WTC11 (cell line): ENCODE measurements around the gene ZNF608. TPM values are rescaled to one million over a fixed set of nuclear protein-coding genes. Genes with fewer than 3 reads are reported as not detected.

Source experiments
- ATAC-seq: fragments of 200-7000 bp; cut with Tn5 transposase; 2 replicates; pipeline ENCODE4 v1.10.0; 2021; ENCODE audit warnings: mild to moderate bottlenecking, moderate library complexity
- CTCF ChIA-PET: fragments of 300-600 bp; sonication (Branson Sonifier 250); formaldehyde crosslinking; loops from one replicate; lab custom pipeline; 2021; ENCODE audit warnings: antibody characterized with exemption; lab: Charles Lee
- POLR2A ChIA-PET: fragments of 350-600 bp; sonication (Branson Sonifier 250); formaldehyde crosslinking; loops from one replicate; lab custom pipeline; 2021; ENCODE audit warnings: antibody characterized with exemption; lab: Charles Lee
- DNase-seq: peaks from one replicate; pipeline ENCODE4 v3.0.0; 2021; ENCODE audit warnings: low spot score
- H3K27ac Mint-ChIP-seq: 2 replicates; pipeline ENCODE4 v1.8.0; 2021; ENCODE audit warnings: mixed read lengths
- H3K27me3 Mint-ChIP-seq: 2 replicates; pipeline ENCODE4 v1.8.0; 2021; ENCODE audit warnings: low read depth, mild to moderate bottlenecking, moderate library complexity, mixed read lengths
- H3K36me3 Mint-ChIP-seq: 2 replicates; pipeline ENCODE4 v1.8.0; 2021; ENCODE audit warnings: mixed read lengths
- H3K4me1 Mint-ChIP-seq: 2 replicates; pipeline ENCODE4 v1.8.0; 2022; ENCODE audit warnings: mixed read lengths
- H3K4me3 Mint-ChIP-seq: 2 replicates; pipeline ENCODE4 v1.8.0; 2021; ENCODE audit warnings: mild to moderate bottlenecking, moderate library complexity, mixed read lengths
- H3K9me3 Mint-ChIP-seq: 2 replicates; pipeline ENCODE4 v1.8.0; 2021; ENCODE audit warnings: mixed read lengths
- GABPB1 ChIP-seq: sonication (generic); formaldehyde crosslinking; IDR thresholded peaks from 2 replicates; pipeline ENCODE4 v1.8.1; 2023; ENCODE audit warnings: mild to moderate bottlenecking, missing genetic modification reagents
- GRHL2 ChIP-seq: fragments of 250-450 bp; sonication (Bioruptor Pico); IDR thresholded peaks from 2 replicates; pipeline ENCODE4 v1.8.0; 2022; ENCODE audit warnings: mild to moderate bottlenecking, moderate library complexity; ENCODE audit not compliant: insufficient replicate concordance, severe bottlenecking
- JAZF1 ChIP-seq: fragments of 250-450 bp; sonication (Bioruptor Pico); IDR thresholded peaks from 2 replicates; pipeline ENCODE4 v1.9.0; 2021; ENCODE audit warnings: moderate library complexity, mild to moderate bottlenecking, inconsistent platforms
- NFE2L1 ChIP-seq: sonication (generic); formaldehyde crosslinking; IDR thresholded peaks from 2 replicates; pipeline ENCODE4 v1.8.1; 2023; ENCODE audit warnings: missing genetic modification reagents
- RELA ChIP-seq: sonication (generic); formaldehyde crosslinking; IDR thresholded peaks from 2 replicates; pipeline ENCODE4 v1.8.1; 2022; ENCODE audit warnings: missing genetic modification reagents, mild to moderate bottlenecking, borderline replicate concordance
- SMAD4 ChIP-seq: sonication (generic); formaldehyde crosslinking; IDR thresholded peaks from 2 replicates; pipeline ENCODE4 v1.8.0; 2022; ENCODE audit warnings: mild to moderate bottlenecking, missing genetic modification reagents
- SOX15 ChIP-seq: fragments of 250-450 bp; sonication (Bioruptor Pico); IDR thresholded peaks from 2 replicates; pipeline ENCODE4 v1.9.0; 2021; ENCODE audit warnings: mild to moderate bottlenecking
- TEAD4 ChIP-seq: sonication (generic); formaldehyde crosslinking; IDR thresholded peaks from 2 replicates; pipeline ENCODE4 v1.8.0; 2022; ENCODE audit warnings: mild to moderate bottlenecking, missing genetic modification reagents
- ZNF219 ChIP-seq: sonication (generic); formaldehyde crosslinking; IDR thresholded peaks from 2 replicates; pipeline ENCODE4 v1.8.0; 2023; ENCODE audit warnings: missing genetic modification reagents, mild to moderate bottlenecking, borderline replicate concordance
- total RNA-seq: library from RNA; stranded (reverse); gene quantifications from 3 replicates; pipeline ENCODE4 v1.2.3, GENCODE V29; 2021
- TF ChIP-seq, protein P1 (sequence below): sonication (generic); formaldehyde crosslinking; conservative IDR thresholded peaks from 2 replicates; pipeline ENCODE4 v1.8.1; 2023; ENCODE audit warnings: mild to moderate bottlenecking, low read depth, missing genetic modification reagents, moderate library complexity
- TF ChIP-seq, protein P2 (sequence below): sonication (generic); formaldehyde crosslinking; IDR thresholded peaks from 2 replicates; pipeline ENCODE4 v1.8.0; 2022; ENCODE audit warnings: mild to moderate bottlenecking, missing genetic modification reagents
- TF ChIP-seq, protein P3 (sequence below): sonication (generic); formaldehyde crosslinking; IDR thresholded peaks from 2 replicates; pipeline ENCODE4 v1.8.1; 2023; ENCODE audit warnings: mild to moderate bottlenecking, moderate library complexity, missing genetic modification reagents
- TF ChIP-seq, protein P4 (sequence below): sonication (generic); formaldehyde crosslinking; IDR thresholded peaks from 2 replicates; pipeline ENCODE4 v1.8.1; 2023; ENCODE audit warnings: mild to moderate bottlenecking, missing genetic modification reagents, moderate library complexity
- TF ChIP-seq, protein P5 (sequence below): sonication (generic); formaldehyde crosslinking; IDR thresholded peaks from 2 replicates; pipeline ENCODE4 v1.8.1; 2023; ENCODE audit warnings: mild to moderate bottlenecking, missing genetic modification reagents
- TF ChIP-seq, protein P6 (sequence below): sonication (generic); formaldehyde crosslinking; IDR thresholded peaks from 2 replicates; pipeline ENCODE4 v1.8.0; 2022; ENCODE audit warnings: mild to moderate bottlenecking, missing genetic modification reagents
- TF ChIP-seq, protein P7 (sequence below): sonication (generic); formaldehyde crosslinking; IDR thresholded peaks from 2 replicates; pipeline ENCODE4 v1.8.1; 2022; ENCODE audit warnings: low read depth, mild to moderate bottlenecking, moderate library complexity, missing genetic modification reagents, borderline replicate concordance
- TF ChIP-seq, protein P8 (sequence below): sonication (generic); formaldehyde crosslinking; IDR thresholded peaks from 2 replicates; pipeline ENCODE4 v1.8.1; 2023; ENCODE audit warnings: mild to moderate bottlenecking, missing genetic modification reagents

The ZNF608 gene
- total RNA-seq, 1 experiment from 2014 or later = 40.6 TPM

DNA sequence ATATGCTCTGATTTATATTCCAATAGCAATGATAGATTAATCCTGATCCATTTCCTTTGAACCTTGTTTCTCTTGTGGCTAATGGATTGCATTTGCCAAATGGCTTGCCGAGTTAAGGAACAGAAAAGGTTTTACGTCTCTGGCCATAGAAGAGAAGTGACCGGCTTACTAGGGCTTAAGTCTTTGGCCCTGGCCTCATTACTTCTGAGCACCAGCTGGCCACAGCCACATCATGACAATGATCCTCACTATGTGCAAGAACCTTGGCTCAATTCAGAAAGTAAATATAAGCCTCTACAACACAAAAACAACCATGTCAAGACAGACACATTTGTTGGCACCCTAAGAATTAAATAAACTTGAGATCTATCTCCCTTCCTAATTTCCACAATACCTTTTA, 46.1 kb downstream of the ZNF608 start:
- Mint-ChIP-seq H3K9me3 (no peaks in the 10 kb centered on the region), H3K27ac (peak overlapping the region; percentile 72)
- CTCF ChIA-PET = no interaction called here
- no peak for ATAC-seq
- TF ChIP-seq SMAD4 (CRISPR knock-in tag) (no peak), NFE2L1 (CRISPR knock-in tag) (no peak), JAZF1 (CRISPR knock-in tag) (no peak), TEAD4 (CRISPR knock-in tag) (no peak), SOX15 (no peak)
- TF ChIP-seq, protein P1, sequence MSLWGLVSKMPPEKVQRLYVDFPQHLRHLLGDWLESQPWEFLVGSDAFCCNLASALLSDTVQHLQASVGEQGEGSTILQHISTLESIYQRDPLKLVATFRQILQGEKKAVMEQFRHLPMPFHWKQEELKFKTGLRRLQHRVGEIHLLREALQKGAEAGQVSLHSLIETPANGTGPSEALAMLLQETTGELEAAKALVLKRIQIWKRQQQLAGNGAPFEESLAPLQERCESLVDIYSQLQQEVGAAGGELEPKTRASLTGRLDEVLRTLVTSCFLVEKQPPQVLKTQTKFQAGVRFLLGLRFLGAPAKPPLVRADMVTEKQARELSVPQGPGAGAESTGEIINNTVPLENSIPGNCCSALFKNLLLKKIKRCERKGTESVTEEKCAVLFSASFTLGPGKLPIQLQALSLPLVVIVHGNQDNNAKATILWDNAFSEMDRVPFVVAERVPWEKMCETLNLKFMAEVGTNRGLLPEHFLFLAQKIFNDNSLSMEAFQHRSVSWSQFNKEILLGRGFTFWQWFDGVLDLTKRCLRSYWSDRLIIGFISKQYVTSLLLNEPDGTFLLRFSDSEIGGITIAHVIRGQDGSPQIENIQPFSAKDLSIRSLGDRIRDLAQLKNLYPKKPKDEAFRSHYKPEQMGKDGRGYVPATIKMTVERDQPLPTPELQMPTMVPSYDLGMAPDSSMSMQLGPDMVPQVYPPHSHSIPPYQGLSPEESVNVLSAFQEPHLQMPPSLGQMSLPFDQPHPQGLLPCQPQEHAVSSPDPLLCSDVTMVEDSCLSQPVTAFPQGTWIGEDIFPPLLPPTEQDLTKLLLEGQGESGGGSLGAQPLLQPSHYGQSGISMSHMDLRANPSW (CRISPR knock-in tag) = no peak
- TF ChIP-seq, all 79 proteins: peak for 0
- Mint-ChIP-seq H3K4me1 (peaks cover 90% of the 10 kb centered on the region), H3K36me3 (peaks cover 4% of the 10 kb centered on the region), H3K27me3 (no peaks in the 10 kb centered on the region), H3K4me3 (peak overlapping the region; percentile 1; the same call in 1 of the 2 replicates)
- POLR2A ChIA-PET = no interaction called here
- no peak for DNase-seq

DNA sequence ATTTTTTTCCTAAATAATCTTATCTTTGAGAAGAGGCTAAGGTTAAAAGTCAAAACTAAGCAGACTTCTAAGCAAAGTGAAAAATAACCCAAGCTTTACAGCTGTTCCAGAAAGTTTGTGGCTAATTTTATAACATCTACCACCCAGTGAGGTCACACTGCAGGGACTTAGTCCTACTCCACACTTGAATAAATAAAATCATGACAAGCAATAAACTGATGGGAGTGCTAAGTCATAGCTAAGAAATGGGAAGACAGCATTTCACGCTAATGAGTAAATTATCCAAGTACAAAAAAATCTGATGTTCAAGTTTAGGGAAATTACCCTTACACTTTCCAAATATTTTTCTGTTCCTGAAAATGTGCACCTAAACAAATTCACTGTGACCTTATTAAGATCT, 47.7 kb downstream of the ZNF608 start:
- TF ChIP-seq, protein P2, sequence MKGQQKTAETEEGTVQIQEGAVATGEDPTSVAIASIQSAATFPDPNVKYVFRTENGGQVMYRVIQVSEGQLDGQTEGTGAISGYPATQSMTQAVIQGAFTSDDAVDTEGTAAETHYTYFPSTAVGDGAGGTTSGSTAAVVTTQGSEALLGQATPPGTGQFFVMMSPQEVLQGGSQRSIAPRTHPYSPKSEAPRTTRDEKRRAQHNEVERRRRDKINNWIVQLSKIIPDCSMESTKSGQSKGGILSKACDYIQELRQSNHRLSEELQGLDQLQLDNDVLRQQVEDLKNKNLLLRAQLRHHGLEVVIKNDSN = no peak
- ChIA-PET CTCF (interaction anchor here (0.9 kb wide), 1 partner anchor 59 kb away, joined by 3 read pairs; no protein-coding TSS in a partner anchor), POLR2A (interaction anchor here (1.0 kb wide), 1 partner anchor 50 kb away, joined by 3 read pairs; no protein-coding TSS in a partner anchor)
- no peak for ATAC-seq
- Mint-ChIP-seq H3K4me1 (peaks cover 79% of the 10 kb centered on the region), H3K36me3 (peaks cover 10% of the 10 kb centered on the region), H3K9me3 (no peaks in the 10 kb centered on the region), H3K27me3 (no peaks in the 10 kb centered on the region), H3K4me3 (no peak overlapping the region), H3K27ac (no peak overlapping the region)
- DNase-seq = no peak

DNA sequence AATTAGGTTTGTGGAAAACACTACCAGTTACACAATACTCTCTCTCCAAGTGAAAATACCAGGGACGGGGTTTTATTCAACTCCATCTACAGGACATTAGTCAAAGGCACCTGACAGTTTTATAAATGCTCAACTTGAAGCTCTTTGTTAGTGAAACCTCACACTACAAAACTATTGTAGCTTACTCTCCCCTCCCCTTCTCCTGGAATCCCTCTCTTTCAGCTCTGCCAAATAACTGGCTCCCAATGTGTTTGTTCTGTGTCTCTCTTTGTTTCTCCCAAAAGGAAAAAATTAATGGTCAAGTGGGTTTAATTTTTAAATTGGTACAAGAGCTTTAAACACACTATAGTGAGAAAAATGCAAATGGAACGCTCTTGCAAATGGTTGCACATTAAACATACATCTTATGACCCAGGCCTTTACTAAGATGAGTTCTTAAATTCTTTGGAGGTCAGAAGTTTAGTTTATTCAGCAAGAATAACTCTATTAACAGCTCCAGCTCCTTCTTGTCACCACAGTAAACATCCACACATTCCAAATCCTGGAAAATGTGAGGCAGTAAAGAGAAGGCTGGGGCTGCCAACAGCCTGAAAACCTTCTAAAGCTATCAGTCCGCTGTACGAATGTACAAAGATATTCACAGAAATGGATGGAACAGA, 48.4 kb downstream of the ZNF608 start:
- ATAC-seq (peak; percentile 56), DNase-seq (no peak)
- peak overlapping the region; percentile 48 for H3K27ac Mint-ChIP-seq
- H3K9me3 Mint-ChIP-seq = no peaks in the 10 kb centered on the region
- H3K27me3 Mint-ChIP-seq = no peaks in the 10 kb centered on the region
- H3K4me1 Mint-ChIP-seq = peaks cover 78% of the 10 kb centered on the region
- H3K4me3 Mint-ChIP-seq = no peak overlapping the region
- POLR2A ChIA-PET = interaction anchor here (0.6 kb wide), 2 partner anchors 20 to 35 kb away, joined by 3 to 7 read pairs; no protein-coding TSS in a partner anchor
- CTCF ChIA-PET = interaction anchor here (1.1 kb wide), 1 partner anchor 21 kb away, joined by 3 read pairs; no protein-coding TSS in a partner anchor
- H3K36me3 Mint-ChIP-seq = peaks cover 10% of the 10 kb centered on the region
- no peak for TF ChIP-seq ZNF219 (CRISPR knock-in tag)
- TF ChIP-seq, protein P3, sequence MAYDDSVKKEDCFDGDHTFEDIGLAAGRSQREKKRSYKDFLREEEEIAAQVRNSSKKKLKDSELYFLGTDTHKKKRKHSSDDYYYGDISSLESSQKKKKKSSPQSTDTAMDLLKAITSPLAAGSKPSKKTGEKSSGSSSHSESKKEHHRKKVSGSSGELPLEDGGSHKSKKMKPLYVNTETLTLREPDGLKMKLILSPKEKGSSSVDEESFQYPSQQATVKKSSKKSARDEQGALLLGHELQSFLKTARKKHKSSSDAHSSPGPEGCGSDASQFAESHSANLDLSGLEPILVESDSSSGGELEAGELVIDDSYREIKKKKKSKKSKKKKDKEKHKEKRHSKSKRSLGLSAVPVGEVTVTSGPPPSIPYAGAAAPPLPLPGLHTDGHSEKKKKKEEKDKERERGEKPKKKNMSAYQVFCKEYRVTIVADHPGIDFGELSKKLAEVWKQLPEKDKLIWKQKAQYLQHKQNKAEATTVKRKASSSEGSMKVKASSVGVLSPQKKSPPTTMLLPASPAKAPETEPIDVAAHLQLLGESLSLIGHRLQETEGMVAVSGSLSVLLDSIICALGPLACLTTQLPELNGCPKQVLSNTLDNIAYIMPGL (CRISPR knock-in tag) = no peak
- TF ChIP-seq, protein P4, sequence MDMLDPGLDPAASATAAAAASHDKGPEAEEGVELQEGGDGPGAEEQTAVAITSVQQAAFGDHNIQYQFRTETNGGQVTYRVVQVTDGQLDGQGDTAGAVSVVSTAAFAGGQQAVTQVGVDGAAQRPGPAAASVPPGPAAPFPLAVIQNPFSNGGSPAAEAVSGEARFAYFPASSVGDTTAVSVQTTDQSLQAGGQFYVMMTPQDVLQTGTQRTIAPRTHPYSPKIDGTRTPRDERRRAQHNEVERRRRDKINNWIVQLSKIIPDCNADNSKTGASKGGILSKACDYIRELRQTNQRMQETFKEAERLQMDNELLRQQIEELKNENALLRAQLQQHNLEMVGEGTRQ (CRISPR knock-in tag) = no peak
- no peak for TF ChIP-seq RELA
- TF ChIP-seq, protein P5, sequence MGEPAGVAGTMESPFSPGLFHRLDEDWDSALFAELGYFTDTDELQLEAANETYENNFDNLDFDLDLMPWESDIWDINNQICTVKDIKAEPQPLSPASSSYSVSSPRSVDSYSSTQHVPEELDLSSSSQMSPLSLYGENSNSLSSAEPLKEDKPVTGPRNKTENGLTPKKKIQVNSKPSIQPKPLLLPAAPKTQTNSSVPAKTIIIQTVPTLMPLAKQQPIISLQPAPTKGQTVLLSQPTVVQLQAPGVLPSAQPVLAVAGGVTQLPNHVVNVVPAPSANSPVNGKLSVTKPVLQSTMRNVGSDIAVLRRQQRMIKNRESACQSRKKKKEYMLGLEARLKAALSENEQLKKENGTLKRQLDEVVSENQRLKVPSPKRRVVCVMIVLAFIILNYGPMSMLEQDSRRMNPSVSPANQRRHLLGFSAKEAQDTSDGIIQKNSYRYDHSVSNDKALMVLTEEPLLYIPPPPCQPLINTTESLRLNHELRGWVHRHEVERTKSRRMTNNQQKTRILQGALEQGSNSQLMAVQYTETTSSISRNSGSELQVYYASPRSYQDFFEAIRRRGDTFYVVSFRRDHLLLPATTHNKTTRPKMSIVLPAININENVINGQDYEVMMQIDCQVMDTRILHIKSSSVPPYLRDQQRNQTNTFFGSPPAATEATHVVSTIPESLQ (CRISPR knock-in tag) = no peak
- no peak for TF ChIP-seq GRHL2 (CRISPR knock-in tag)
- TF ChIP-seq, protein P6, sequence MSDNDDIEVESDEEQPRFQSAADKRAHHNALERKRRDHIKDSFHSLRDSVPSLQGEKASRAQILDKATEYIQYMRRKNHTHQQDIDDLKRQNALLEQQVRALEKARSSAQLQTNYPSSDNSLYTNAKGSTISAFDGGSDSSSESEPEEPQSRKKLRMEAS (CRISPR knock-in tag) = no peak
- TF ChIP-seq, protein P7, sequence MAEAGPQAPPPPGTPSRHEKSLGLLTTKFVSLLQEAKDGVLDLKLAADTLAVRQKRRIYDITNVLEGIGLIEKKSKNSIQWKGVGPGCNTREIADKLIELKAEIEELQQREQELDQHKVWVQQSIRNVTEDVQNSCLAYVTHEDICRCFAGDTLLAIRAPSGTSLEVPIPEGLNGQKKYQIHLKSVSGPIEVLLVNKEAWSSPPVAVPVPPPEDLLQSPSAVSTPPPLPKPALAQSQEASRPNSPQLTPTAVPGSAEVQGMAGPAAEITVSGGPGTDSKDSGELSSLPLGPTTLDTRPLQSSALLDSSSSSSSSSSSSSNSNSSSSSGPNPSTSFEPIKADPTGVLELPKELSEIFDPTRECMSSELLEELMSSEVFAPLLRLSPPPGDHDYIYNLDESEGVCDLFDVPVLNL (CRISPR knock-in tag) = no peak
- TF ChIP-seq, protein P8, sequence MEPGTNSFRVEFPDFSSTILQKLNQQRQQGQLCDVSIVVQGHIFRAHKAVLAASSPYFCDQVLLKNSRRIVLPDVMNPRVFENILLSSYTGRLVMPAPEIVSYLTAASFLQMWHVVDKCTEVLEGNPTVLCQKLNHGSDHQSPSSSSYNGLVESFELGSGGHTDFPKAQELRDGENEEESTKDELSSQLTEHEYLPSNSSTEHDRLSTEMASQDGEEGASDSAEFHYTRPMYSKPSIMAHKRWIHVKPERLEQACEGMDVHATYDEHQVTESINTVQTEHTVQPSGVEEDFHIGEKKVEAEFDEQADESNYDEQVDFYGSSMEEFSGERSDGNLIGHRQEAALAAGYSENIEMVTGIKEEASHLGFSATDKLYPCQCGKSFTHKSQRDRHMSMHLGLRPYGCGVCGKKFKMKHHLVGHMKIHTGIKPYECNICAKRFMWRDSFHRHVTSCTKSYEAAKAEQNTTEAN (CRISPR knock-in tag) = no peak
- no peak for TF ChIP-seq GABPB1 (CRISPR knock-in tag)
